Stimulated activated CD4-positive, alpha-beta T cell treated with anti-CD3 and anti-CD28 coated beads, Interleukin-15, amount 100 ng/mL, for 1 hour (primary cell): Measurements from ENCODE around the gene SOHLH2.

Experiments
- DNase-seq, 2 donors: peaks; one replicate each; pipeline ENCODE4 v3.0.0-alpha.2; 2020; ENCODE audit warnings: low read depth in 1 of 2, low spot score in 1 of 2

SOHLH2 gene, protein sequence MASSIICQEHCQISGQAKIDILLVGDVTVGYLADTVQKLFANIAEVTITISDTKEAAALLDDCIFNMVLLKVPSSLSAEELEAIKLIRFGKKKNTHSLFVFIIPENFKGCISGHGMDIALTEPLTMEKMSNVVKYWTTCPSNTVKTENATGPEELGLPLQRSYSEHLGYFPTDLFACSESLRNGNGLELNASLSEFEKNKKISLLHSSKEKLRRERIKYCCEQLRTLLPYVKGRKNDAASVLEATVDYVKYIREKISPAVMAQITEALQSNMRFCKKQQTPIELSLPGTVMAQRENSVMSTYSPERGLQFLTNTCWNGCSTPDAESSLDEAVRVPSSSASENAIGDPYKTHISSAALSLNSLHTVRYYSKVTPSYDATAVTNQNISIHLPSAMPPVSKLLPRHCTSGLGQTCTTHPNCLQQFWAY

GRCh38 chr13:36214163-36214921 is at the start of gene SOHLH2:
SOHLH2 (minus strand) TSS chr13:36214556; CDS start chr13:36214526, 30 bp downstream.
- no peak for DNase-seq

DNA sequence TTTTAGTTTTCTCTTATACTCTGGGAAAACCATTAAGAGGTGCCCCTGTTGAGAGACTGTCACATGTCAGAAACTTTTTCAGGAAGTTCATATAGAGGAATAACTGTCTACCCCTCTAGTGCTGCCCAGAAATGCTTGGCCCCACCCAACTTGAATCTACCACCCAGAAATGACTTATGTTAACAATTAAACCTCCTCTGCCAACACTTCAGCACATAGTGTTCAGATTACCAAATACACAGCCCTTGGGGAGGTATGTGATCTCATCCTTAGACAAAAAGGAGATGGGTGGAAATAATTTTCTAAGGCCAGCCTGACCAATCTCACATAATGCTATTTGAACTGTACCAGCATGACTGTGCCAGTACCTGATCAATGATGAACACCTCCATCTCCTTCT is 47.6 kb upstream of the SOHLH2 start:
- no peak for DNase-seq

GRCh38 chr13:36261011-36261410 is 46.7 kb upstream of the SOHLH2 start:
- no peak for DNase-seq

DNA sequence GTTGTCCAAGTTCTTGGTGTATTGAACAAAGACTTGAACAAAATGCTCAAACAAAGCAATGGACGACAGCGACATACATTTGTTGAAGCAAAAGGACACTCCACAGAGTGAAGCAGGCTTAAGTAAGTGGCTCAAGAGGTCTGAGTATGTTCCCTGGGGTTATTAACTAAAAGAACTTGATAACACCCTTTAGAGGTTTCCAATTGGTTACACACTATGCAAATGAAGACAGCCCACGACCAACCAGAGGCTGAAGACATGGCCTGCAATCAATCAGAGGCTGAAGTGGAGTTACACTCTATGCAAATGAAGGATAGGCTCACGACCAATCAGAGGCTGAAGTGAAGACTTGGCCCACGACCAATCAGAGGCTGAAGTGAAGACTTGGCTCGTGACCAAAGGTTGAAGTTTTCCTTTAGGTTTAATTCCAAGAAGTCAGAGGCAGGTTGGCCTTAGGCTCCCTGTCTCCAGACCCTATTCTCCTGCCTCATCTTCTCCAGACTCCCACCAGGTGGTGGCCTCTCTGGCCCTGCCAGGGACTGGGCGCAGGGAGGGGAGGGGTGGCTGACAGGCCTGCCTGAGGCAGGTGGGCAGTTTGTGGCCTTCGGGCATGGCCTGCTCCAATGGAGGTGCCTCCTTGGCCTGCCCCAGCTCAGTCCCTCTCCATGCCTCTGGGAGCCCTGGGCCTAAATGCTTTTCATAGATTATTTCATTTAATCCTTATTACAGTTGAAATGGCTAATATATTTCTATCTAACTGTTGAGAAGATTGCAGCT is 45.2 kb upstream of the SOHLH2 start:
- no peak for DNase-seq

GRCh38 chr13:36258831-36259230 is 44.5 kb upstream of the SOHLH2 start:
- DNase-seq: no peak

- DNase-seq: no peak
These were observed 37.2 kb upstream of the SOHLH2 start for GRCh38 chr13:36251526-36251925.

DNA sequence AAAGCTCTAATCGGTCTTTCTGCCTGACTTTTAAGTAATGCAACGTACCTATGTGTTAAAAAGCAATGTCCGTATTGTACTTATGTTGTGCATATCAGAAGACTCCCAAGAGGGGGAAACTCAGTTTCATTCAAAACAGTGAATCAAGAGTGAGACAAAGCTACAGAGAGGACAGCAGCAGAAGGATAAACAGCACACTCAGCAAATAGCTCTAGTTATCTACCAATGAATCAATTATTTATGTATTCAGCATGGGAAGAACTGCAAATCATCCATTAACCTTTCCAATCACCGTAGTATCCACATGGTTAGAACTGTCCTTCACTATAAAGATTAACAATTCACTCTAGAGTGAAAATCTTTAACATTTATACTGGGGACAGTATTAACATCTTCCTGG is 36.7 kb upstream of the SOHLH2 start:
- DNase-seq: no peak

DNA sequence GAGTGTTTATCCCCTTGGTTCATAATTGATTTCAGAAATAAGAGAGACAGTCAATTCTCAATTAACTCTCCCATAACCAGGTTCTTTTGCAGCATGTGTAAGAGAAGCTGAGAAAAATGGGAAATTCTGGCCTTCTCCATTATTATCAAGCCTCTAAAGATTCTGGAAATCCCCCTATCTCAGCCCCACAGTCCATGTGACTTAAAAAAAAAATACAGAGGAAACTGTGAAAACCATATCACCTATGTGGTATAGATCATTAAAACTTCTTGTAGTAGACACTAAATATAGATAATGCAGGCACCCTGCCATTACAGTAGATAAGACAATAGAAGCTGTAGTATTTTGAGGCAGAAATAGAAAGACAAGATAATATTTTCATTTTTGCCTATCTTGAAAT is 34.3 kb upstream of the SOHLH2 start:
- no peak for DNase-seq

GRCh38 chr13:36244990-36245389 is 30.6 kb upstream of the SOHLH2 start:
- no peak for DNase-seq

- no peak for DNase-seq
These were observed 29.7 kb upstream of the SOHLH2 start for GRCh38 chr13:36244073-36244472.

- DNase-seq: no peak
These were observed 28.4 kb upstream of the SOHLH2 start for GRCh38 chr13:36242761-36243160.

GRCh38 chr13:36231236-36231635 is 16.9 kb upstream of the SOHLH2 start:
- DNase-seq: no peak

- no peak for DNase-seq
These were observed 10.4 kb upstream of the SOHLH2 start for GRCh38 chr13:36224730-36225129.

DNA sequence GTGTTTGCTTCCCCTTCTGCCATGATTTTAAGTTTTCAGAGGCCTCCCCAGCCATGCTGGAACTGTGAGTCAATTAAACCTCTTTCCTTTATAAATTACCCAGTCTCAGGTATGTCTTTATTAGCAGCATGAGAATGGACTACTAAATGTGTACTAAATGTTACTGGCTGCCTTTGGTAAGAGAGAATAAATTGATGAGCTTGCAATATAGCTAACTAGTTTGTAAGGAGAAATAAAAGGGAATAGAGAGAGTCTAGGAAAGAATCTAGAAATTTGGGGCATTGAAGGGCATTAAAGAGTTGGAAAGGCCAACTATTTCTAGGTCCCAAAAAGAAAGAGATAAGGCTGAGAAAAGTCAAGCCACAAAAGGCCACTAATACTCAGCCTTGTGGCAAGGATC is 5.5 kb upstream of the SOHLH2 start:
- no peak for DNase-seq

- no peak for DNase-seq
These were observed 3.1 kb upstream of the SOHLH2 start for GRCh38 chr13:36217456-36217855.

DNA sequence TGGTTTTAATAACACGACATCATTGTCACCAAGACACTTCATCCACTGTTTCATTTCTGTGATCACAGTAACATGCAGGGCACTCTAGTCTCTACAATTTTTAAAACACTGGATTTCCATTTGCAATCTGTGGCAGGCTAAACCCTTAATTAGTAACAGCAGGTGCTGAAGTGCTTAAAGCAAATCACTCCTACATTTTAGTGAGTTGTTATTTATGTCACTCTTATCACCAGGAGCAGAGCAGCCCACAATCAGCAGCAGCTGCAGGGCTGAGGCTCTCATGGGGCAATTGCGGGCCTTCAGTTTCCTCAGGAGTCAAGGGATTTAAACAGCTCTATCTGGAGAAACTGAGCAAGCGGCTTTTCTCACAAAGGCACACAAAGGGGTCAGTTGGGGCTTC is 1.6 kb downstream of the SOHLH2 start:
- DNase-seq: no peak

DNA sequence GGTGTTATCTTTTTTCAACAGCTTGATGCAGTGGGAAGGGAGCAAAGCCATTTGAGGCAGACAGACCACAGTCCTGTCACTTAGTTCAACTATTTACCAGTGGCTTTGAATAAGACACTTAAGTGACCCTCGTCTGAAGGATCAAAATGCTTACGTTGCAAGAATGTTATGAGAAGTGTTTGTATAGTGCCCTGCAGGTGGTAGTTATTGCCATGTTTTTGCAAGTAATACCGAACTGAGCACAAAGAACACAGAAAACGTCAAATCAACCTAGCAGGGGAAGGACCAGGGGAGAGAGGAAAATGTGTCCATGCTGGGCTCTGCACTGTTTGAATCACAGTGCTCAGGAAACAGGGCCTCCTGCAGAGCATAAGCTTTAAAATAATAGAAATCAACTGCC is 2.8 kb downstream of the SOHLH2 start:
- no peak for DNase-seq

DNA sequence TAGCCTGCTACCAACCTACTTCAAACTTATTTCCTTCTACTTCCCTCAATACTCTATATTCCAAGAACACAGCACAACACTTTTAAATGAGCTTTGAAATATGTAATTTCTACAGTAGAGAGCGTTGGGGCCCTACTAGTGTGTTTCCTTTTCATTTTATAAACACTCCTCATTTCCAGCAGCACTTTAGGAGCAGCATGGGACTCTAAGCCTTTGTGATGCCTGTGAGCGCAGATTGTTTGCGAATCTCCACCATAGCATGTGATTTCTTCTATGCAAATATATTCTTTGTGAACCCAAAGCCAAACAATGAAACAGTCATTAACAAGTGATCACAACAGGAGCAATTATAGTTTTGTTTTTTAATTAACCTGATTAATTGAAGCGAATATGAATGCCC is 3.6 kb downstream of the SOHLH2 start:
- no peak for DNase-seq

DNA sequence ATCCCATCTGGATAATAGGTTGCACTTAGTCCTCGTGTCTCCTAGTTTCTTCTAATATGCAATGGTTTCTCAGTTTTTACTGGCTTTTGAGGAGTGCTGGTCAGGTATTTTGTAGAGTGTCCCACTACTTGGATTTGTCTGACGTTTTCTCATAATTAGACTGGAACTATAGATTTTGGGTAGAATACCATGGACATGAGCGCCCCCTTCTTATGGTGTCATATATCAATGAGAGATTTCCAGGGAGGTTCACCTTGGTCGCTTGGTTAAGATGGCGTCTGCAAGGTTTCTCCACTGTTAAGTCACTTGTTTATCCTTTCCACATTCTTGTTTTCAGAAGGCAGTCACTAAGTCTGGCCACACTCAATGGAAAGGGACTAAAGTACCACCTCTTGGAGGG is 6.7 kb downstream of the SOHLH2 start:
- DNase-seq: no peak

- DNase-seq: no peak
These were observed 21.1 kb downstream of the SOHLH2 start for GRCh38 chr13:36193151-36193855.

DNA sequence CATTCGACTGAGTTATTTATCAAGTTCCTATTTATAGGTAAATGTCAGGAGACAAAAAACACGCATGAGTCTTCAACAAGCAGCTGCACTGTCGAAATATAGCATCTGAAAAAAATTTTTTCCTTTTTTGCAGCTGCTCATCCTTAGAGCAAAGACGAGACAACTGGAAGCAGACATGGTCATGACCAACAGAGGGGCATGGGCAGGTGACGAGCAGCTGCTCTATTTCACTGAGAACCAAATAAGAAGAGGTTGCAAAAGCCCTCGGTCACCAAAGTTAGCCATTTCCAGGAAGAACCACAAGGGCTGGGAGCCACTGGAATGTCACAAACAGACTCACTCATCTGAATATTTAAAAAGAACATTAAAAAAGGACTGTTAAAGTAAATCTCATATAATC is 22.2 kb downstream of the SOHLH2 start:
- DNase-seq: no peak
